ENCODE results near the gene CHCHD6.

The CHCHD6 gene

DNA sequence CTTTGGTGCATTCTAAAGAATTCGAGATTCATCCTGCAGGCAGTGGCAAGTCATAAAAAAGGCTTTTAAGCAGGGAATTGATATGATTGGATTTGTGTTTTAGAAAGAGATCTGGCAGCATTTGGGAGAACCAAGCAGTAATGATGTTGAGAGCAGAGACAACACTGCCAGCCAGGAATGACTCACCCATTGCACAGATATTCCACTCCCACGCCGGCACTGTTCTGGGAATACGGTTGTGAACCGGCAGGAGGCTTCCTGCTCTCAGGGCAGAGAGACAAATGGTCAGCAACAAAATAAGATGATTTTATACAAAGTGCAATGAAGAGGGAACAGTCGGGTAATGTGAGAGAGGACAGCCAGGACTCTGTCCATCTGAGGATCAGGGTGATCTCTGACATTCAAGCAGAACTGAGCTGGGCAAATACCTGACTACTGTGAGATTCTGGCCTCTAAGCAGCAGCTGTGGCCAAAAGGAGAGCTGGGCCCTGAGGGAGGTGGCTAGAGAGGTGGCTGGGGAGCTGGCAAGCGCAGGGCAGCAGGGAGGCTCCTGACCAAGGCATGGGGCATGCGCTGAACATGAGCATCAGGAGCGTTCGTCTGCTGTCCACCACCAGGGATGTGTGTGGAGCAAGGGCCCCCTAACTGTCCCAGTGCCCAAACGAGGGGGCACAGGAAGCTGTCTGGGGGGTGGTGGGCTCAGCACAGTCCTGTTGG lies 222.8 kb downstream of the CHCHD6 start:
- DNase-seq, result no peak

DNA sequence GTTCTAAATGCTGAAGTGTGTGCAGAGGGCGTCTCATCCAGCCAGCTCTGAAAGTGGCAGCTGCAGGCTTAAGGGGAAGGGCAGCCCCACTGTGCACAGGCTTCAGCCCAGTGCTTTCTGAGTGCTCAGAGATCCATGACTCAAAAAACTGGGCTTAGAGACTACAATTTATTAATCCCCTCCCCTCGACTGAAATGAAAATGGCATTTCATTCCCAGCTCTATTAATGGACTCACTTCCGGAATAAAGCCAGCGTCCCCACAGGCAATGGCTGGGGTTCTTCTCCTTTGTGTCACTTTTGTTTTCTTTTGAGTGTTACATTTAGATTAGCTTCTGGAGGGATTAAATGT lies 223.3 kb downstream of the CHCHD6 start:
- no peak for DNase-seq

DNA sequence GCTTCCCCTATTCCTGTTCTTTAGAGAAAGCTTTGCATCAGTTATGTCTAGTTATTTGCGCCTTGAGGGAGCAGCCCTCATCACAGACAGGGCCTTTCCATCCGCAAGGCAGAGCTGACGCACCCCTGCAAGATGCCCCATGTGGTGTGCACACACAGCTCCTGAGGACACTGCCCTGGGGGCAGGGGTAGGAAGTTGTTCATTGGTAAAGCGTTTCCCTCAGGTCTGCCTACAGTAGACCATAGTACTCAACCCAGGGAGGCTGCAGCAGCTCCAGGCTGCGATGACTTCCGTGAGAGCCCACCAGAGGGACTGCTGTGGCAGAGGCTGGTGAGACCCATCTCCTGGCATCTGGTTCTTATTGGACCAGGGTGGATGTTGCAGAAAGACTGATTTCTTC lies 223.8 kb downstream of the CHCHD6 start:
- no peak for DNase-seq

- DNase-seq, result no peak
Observed at GRCh38 chr3:126928921-126929474, 225.0 kb downstream of the CHCHD6 start.

DNA sequence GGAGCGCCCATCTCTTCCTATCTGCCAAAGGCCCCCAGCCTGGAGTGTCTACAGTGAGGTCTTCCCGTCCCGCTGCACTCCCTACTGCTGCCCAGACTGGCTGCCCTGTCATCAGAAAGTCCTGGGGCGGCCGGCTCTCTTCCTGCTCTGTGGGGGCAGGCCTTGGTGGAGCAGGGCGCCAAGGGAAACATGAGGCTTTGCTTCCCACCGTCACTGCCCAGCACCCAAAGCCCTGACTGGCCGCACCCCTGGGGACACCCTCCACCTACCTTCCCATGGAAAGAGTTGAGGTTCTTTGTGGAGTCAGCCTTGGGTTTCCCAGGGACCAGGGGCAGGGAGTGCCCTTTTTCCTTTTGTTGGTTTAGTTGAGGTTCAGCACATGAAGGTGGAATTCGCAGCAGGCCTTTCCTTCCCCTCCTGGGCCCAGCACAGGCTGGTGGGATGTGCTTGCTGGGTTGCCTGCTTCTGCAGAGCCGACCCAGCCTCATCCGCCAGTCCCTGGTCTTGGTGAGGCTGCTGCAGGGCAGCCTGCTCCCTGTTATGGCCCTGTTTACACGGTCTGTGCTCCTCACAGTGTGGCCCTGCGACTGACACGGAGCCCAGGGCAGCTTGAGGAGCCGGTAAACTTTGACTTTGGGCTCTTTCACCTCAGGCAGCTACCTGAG lies 227.0 kb downstream of the CHCHD6 start:
- DNase-seq, result no peak

DNA sequence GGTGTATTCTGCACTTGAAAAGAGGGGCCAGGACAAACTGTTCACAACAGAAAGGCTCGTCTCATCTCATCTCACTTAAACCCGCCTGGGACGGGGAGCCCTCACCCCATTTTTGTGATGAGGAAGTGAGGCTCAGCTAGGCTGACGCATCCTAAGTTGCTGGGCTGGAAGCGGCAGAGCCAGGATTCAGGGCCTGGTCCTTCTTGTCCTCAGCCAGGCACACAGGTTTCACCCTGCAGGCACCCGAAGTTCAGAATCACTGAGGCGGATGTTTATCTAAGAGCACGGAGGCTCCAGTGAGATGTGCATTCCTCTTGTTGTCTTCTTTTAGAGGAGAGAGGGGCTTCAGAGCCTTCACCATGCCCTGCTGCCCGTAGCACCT lies 227.8 kb downstream of the CHCHD6 start:
- no peak for DNase-seq

DNA sequence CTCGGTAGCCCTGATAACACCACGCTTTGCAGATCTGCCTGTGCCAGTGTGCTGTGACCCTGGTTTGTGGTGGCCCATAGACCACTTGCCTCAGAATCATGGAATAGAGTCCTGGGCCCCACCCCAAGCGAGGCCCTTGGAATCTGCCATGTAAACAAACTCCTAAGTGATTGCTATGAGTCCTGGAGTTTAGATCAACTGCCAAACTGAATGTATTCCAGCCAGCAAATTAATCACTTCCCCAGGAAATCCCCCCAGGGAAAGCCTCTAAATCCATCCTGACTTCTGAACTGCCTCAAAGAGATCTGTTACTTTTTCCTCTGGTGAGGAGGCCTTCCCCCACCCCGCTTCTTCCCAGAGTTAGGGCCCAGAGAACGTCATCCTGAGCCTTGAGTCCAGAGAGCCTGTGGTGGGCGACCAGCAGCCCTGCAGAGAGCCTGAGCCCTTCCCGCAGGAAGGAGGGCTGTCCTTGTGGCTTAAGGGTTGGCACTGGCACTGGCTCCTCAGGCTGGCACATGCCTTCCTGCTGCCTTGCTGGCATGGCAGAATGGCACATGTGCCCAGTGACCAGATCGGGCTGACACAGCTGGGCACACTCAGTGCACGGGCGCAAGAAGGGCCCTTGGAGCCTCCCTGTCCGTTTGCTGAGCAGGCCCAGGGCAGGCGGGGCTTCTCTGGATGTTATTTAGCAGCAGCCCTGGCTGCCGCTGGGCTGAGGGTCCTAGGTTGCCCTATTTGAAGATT lies 228.3 kb downstream of the CHCHD6 start:
- no peak for DNase-seq

DNA sequence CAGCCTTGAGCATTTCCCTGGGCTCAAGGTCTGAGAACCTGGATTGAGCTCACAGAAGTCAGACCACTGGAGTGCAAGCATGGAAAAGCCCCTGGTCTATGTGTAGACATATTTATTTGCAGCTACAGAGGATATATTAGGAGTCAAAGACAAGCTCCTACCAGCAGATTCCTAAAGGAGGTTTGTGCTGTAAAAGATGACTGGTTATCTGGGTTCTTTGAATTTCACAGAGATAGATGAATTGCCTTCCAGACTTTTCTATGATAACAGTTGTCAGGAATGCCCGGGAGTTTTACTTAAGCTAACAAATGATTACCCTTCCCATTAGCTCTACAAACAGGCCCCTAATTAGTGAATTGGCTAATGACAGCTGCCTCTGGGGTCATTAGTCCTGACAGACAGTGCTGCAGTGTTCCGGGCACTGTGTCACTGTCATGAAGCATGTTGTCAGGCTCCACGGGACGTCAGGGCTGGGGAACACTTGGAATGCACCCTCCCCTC lies 230.0 kb downstream of the CHCHD6 start:
- no peak for DNase-seq

GRCh38 chr3:126934991-126935390 lies 231.0 kb downstream of the CHCHD6 start:
- no peak for DNase-seq

DNA sequence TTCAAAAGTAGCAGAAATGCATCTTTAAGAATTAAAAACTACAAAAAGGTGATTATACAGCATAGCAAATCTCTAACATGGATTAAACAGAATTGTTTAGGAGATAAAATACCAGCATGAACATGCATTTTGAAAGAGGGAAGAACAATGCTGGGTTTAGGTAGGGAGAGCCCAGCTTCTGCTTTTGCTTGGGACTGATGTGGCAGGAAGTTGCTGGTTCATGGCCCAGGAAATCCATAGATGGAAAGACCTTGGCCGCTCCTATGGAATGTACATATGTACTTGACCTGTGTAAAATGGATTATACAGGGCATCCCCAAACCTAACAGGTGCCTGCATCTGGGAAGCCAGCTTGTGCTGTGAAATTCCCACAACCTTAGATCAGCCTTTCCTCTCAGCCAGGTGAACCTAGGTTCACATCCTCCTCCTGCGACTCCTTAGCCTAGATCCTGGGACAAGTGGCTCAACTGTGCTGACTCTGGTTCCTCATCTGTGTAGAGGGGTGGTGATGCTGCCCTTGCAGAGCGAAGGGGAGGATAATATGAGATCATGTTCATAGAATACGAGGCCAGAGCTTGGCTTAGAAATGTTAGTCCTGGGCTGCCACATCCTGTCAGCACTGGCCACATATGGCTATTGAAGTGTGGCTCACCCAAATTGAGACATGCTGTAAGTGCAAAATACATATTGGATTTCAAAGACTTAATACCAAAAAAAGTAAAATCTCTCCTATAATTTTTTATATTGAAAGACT lies 231.9 kb downstream of the CHCHD6 start:
- no peak for DNase-seq

DNA sequence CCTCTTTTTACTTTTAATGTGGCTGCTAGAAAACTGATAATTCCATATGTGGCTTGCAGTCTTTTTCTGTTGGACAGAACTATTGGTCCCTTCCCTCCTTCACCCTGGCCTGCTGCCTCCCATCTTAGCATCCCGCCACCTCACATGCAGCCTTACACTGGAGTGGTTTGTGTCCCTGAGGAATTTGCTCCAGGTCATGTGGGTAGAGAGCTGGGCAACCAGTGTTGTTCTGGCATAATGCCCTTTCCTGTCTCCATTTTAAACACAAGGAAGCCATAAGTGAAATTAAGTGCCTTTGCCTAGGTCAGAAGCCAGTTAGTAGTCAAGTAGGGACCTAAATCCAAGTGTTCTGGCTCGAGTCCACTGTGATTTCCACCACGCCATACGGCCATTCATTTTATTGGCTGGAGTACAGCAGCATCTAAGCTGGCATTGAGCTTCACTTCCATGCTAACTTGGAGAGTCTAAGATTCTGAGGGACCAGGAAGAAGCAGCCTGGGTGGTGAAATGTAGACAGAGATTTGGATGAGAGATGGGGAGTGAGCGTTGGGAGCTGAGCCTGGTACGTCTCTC lies 232.9 kb downstream of the CHCHD6 start:
- no peak for DNase-seq

DNA sequence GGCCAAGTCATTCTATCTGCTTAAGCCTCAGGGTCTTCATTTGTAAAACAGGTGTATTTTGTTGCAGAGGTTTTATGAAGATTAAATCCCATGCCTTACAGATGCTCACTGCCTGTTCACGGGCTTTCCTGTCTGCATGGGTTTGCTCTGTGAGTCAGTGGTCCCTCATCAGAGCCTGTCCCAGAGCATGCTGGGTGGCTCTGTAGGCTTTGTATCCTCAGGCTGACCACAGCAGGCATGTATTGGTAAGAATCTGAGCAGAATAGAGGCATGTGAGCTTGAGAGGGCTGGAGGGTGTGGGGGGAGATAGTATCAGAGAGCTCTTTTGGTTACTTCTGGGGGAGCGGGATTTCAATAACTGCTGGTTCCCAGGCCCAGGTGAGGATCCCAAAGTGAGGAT lies 233.5 kb downstream of the CHCHD6 start:
- DNase-seq, result no peak

DNA sequence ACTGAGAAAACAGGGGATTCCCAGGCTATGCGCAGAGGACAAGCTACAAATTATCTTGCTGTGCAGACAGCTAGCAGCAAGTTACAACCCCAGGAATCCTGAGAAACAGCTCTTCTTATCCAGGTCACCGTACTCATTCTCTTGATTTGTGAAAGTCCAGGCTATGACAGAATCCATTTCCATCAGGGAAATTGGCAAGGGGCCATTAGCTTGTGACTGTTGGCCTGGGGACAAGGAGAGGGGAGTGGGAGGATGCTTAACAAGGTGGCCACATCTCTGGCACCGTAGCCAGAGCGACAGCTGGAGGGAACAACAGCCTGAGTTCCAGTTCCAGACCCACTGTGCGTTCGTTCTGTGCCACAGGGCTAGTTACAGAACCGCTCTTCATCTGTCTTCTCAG lies 233.9 kb downstream of the CHCHD6 start:
- DNase-seq, result no peak

- no peak for DNase-seq
Observed at GRCh38 chr3:126938520-126939337, 234.7 kb downstream of the CHCHD6 start.

GRCh38 chr3:126939338-126939718 lies 235.3 kb downstream of the CHCHD6 start:
- no peak for DNase-seq

DNA sequence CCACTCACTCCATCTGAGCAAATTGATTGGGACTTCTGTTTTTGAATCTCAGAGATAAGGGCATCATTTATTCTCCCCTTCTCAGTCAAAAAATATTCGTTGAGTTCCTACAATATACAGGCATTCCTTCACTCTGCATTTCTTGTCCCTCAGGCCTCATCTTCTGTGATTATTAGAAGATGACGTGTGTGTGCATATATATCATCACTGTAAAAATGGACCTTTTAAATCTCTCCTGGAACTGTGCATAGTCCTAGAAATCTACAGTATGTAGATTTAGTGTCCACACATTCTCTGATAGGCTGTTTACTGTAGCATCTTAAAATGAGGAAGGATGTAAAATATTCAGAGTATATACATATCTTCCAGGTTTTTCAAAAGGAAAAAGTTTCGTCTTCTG lies 235.7 kb downstream of the CHCHD6 start:
- DNase-seq, result no peak

DNA sequence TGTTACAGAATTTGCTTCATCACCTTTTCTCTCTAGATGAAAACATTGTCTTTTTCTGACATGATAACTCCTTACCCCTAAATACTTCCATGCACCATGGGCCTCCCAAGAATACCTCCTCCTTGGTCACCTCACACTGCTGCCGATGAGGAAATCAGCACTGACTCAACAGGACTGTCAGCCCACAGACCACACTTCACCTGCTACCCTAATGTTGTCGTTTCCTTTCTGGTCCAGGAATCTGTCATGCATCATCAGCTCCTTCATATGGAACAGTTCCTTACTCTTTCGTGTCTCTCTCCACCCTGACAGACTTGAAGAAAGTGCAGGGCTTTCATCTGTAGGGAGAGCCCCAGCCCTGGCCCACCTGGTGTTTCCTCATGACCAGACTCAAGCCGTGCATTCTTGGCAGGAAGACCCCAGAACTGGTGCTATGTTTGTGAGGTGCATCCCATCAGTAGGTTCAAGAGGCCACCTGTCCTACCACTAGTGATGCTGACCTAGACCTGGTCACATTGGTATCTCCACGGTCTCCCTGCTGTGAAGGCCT lies 237.8 kb downstream of the CHCHD6 start:
- no peak for DNase-seq

- DNase-seq, result no peak
Observed at GRCh38 chr3:126944089-126944965, 240.3 kb downstream of the CHCHD6 start.

GRCh38 chr3:126945171-126945721 lies 241.2 kb downstream of the CHCHD6 start:
- DNase-seq, result no peak

- DNase-seq, result no peak
Observed at GRCh38 chr3:126945891-126946290, 241.9 kb downstream of the CHCHD6 start.

Data from hematopoietic multipotent progenitor cell treated with erythropoietin and hydrocortisone succinate and interleukin-3 and kit ligand, for 8 days (in vitro differentiated cells).